Measurements from ENCODE around the gene ANKRD10. TPM values are rescaled to one million over a fixed set of nuclear protein-coding genes. Genes with fewer than 3 reads are reported as not detected.
"Not testable (repeated sequence)": the region's sequence is repeated elsewhere in the genome, so short reads cannot be mapped to it uniquely, and the experiment has no call there.

The ANKRD10 gene
- total RNA-seq, 1 experiment from 2014 or later, result 44.7 TPM

DNA sequence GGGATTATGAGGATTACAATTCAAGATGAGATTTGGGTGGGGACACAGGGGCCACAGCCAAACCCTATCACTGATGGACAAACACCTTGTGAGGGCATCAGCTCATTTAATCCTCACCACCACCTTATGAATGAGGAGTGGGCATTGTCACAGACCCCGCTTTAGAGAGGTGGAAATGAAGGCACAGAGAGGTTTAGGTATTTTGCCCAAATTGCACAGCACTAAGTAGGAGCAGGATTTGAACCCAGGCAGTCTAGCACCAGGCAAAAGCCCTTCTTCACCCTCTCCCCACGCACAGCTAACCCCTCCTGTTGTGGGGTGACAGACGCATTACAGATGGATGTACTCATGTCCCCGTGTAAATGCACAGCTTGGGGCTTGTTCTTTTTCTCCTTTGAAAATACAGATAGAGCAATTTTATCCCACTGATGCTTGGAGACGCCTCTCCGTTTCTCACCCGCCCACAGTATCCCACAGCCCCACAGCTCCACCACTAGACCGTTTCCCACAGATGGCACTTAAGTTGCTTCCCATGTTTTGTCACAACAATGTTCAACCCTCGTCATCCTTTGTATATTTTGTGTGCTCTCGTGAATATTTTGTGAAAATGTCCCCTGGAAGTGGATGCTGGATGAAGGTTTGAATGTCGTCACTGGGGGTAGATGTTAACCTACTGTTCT lies 48.2 kb downstream of the ANKRD10 start:
- DNase-seq (ENCODE audit: low read depth), result no peak

DNA sequence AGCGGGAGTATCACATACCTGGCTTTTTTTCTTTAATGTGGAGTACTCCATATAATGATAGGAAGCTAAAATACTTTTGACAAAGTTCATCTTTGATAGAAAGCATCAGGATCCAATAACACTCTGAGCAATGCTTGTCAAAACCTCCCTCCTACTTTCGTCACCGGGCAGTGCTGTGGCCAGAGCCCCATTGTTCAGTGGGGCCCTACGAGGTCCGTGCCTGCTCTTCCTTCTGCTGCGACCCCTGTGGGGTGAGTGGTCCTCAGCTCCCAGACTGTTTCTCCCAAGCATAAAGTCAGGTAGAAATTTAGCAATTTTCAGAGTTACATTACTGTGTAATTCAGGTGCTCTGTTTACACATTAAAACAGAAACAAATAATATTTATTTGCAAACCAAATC lies 51.2 kb downstream of the ANKRD10 start:
- DNase-seq (ENCODE audit: low read depth), result no peak

DNA sequence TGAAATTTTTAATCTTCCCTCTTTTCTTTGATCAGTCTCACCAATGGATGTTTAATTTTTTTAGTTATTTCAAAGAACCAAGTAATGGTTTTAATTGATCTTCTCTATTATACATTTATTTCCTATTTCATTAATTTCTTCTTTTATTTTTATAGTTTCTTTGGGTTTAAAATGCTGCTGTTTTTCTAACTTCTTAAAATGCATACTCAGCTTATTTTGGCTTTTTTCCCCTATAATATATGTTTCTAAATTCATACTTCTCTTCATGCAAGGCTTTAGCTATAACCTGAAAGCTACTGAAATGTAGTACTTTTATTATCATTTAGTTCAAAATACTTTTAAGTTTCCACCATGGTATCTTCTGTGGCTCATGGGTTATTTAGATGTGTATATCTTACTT lies 53.9 kb downstream of the ANKRD10 start:
- DNase-seq (ENCODE audit: low read depth), result no peak

DNA sequence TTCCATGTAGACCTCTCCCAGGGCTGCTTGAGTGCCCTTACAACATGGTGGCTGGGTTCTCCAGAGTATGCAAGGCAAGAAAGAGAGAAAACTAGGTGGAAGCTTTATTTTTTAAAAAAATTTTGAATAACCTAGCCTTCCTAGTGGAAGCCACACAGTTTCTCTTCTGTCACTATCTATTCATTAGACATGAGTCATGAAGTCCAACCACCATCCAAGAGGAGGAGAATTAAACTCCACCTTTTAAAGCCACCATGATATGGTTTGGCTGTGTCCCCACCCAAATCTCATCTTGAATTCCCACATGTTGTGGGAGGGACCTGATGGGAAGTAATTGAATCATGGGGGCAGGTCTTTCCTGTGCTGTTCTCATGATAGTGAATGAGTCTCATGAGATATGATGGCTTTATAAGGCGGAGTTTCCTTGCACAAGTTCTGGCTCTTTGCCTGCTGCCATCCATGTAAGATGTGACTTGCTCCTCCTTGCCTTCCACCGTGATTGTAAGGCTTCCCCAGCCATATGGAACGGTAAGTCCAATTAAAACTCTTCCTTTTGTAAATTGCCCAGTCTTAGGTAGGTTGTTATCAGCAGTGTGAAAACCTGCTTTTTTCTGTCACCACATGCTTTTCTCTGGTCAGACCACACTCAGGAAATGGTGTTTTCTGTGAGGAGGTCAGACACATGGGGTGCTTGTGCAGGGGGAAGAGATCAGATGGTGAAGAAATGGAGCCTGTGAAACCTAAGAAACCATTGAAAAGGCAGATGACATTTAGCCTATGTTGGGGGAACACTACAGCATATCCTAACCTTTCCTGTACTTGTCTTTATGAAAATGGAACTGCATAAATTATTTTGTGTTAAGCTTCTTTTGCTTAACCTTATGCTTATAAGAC lies 57.7 kb downstream of the ANKRD10 start:
- peak; percentile 17 for DNase-seq (ENCODE audit: low read depth)

DNA sequence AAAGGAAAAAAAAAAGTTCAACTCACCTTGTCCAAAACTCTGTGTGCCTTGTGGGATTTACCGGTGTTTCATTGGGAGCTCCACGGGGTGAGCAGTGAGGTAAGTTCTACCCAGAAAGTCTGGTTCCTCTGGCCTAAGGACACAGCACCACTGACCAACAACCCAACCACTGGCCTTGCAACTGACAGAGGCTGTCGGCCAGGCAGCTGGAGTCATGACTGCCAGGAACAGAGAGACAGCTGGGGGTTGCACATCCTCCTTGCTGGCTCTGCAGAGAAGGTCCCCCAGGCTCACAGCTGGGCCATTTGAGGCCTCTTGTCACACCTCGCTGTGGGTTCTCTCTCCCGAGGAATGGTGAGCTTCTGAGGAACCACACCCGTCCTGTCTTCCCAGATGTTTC lies 59.5 kb downstream of the ANKRD10 start:
- DNase-seq (ENCODE audit: low read depth), result no peak

DNA sequence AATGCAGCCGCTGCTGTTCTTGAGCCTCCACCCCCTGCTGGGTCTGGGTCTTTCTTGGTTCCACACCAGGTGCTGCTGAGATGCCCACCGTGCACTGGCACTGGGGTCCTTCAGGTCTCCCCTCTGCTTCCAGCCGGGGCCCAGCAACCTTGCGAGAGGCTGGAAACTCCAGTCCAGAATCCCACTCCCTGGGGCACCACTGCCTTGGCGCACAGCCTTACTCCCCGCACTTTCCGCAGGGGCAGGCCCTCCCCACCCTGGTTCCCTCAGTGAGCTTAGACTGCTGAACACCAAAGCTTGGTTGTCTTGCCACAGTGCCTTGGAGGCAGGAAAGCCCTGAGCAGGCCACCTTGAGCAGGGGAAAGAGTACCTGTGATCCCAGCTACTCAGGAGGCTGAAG lies 60.0 kb downstream of the ANKRD10 start:
- no peak for DNase-seq (ENCODE audit: low read depth)

DNA sequence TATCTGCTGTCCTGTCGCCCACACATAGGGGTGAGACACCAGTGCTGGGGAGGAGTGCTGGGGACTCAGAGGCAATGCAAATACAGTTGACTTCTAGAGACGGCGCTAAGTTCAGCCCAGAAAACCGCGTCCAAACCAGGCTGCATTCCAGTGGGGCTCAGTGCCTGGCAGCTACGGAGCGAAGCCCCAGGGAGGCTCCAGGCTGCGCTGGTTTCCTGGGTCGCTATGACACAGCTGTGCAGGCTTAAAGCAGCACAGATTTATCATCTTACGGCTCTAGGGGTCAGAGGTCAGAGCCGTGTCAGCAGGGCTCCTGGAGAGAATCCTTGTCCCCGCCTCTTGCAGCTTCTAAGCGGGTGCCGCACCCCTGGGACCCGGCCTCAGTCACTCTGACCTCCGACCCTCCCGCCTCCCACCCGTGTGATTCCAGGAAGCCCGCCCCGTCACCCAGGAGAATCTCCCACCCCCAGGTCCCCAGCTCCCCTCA lies 61.6 kb downstream of the ANKRD10 start:
- no peak for DNase-seq (ENCODE audit: low read depth)

DNA sequence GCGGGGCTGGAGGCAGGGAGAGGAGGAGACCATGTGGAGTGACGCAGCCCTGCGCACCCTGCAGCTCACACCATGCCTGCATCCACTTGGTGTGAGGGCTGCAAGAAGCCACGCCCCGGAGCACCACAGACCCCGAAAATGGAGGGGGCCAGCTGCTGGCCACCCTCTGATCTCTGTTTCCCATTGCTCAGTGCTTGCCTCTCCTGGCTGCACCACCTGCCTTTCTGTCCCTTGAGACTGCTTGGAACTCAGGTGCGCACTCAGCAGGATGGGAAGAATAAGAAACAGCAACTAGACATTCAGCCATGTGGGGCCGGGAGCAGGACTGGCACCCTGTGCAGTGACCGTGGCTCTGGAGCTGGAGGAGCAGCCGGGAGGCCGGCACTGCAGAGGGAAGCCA lies 64.0 kb downstream of the ANKRD10 start:
- no peak for DNase-seq (ENCODE audit: low read depth)

DNA sequence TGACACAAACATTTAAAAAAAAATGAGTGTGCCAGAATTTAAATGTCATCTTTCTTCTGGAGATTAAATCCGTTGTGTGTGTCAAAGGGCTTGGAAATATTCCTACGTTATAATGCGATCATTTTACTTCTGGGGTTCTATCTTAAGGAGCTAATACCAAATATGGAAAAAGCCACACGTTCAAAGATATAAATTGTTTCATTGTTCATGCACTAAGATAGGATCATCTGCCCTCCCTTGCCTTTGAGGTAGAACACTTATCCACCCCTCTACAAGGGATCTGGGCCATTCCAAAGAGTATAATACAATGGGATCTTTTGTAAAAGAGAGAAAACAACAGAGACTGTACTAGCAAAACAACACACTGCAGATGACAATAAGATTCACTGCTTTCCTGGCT lies 64.9 kb downstream of the ANKRD10 start:
- DNase-seq (ENCODE audit: low read depth), result no peak

DNA sequence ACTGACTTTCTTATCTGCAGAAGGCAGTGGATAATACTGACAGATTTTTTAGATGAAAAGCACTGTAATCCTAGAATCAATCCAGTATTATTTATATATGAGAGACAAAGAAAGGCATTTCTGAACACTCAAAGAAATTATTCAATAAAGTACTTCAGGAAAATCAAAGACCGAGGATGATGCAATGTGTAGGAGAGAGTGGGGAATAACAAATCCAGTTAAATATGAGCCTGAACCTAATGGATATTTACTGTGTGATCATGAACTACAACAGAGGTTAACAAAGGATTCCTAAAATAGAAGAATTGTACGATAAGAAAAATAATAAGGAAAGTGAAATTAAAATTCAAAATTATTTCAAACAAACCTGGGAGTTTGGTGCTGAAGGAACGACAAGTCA lies 69.3 kb downstream of the ANKRD10 start:
- no peak for DNase-seq (ENCODE audit: low read depth)

DNA sequence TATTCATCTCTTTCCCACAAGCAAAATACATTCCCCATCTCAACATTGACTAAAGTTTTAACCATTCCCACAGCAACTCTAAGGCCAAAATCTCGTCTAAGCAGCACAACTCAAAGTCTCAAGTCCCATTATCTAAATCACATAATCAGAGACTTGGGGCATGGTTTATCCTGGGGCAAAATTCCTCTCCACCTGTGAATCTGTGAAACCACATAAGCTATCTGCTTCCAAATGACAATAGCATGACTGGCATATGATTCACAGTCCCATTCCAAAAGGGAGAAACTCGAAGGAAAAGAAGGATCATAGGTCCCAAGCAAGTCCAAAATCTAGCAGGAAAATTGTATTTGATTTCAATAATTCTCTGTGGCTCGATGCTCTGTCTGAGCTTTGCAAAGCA lies 73.0 kb downstream of the ANKRD10 start:
- DNase-seq (ENCODE audit: low read depth), result peak; percentile 87

DNA sequence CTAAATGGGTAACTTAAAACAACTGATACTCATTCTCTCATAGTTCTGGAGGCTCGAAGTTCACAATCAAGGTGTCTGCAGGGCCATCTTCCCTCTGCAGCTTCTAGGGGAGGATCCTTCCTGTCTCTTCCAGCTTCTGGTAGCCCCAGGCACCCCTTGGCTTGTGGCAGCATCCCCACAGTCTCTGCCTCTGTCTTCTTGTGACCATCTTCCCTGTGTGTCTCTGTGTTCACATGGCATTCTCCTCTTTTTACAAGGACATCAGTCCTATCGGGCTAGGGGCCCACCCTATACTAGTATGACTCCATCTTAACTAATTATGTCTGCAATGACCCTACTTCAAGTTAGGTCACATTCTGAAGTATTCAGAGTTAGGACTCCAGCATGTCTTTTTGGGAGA lies 73.5 kb downstream of the ANKRD10 start:
- no peak for DNase-seq (ENCODE audit: low read depth)

DNA sequence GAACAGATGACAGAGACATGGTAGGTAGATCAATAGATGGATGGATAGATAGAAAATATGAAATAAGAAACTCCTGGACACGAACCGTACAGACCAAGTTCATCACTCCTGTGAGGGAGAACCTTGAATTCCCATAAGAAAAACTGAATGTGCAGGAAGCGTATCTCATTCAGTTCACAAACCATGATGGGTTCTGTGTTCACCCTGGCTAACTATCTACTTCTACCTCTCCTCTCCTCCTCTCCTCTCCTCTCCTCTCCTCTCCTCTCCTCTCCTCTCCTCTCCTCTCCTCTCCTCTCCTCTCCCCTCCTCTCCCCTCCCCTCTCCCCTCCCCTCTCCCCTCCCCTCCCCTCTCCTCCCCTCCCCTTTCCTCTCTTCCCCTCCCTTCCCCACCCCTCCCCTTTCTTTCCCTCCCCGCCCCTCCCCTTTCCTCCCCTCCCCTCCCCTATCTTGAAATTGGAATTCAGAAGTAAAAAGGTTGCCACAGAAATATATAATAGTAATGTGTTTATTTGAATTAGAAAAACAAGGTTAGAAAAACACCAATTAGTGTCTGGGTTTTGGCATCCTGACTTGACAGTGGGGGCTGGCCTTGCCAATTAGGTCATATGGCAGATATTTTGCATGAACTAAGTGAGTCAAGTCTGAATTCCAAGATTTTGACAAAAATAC lies 75.9 kb downstream of the ANKRD10 start:
- no peak for DNase-seq (ENCODE audit: low read depth)

DNA sequence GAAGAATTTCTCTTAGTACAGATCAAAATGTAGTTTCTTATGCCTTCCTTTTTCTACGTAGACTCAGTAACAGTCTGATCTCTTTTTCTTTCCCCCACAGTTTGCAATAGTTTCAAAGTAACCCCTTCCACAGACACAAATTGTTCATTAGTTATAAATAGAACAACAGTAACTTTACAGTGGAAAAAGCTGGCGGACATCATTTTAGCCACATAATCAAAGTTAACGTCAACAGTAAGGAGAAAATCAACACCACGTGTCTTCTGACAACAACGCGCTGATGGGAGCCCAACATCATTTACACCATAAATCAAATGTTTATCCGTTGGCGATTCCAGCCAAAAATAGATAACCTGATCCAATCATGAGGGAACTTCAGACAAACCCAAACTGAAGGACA lies 76.8 kb downstream of the ANKRD10 start:
- DNase-seq (ENCODE audit: low read depth), result no peak

DNA sequence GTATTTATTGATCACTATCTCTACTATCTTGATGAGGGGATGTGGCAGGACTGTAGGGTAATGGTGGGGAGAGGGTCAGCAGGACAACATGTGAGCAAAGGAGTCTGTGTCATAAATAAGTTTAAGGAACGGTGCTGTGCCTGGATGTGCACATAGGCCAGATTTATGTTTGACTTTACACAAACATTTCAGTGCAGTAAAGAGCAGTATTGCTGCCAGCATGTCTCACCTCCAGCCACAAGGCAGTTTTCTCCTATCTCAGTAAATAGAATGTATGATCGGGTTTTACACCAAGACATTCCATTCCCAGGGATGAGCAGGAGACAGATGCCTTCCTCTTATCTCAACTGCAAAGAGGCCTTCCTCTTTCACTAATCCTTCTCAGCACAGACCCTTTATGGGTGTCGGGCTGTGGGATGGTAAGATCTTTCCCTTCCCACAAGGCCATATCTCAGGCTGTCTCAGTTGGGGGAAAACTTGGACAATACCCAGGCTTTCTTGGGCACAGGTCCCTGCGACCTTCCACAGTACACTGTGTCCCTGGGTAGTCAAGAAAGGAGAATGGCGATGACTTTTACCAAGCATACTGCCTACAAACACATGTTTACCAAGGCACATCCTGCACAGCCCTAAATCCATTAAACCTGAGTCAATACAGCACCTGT lies 77.3 kb downstream of the ANKRD10 start:
- DNase-seq (ENCODE audit: low read depth), result not testable (repeated sequence)

DNA sequence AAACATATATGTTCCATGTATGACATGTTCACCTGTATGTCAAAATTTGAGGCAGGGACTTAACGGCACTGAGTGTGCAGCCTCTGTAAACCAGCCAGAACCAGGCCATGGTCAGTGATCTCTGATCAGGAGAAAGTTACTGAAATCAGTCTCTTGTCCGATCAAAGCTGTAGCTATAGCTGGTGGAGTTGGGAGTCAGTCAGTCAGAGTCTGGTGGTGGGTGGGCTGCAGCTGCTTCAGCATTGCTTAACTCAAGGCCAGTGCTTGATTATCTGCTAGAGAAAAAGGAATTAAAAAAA lies 78.3 kb downstream of the ANKRD10 start:
- DNase-seq (ENCODE audit: low read depth), result no peak

DNA sequence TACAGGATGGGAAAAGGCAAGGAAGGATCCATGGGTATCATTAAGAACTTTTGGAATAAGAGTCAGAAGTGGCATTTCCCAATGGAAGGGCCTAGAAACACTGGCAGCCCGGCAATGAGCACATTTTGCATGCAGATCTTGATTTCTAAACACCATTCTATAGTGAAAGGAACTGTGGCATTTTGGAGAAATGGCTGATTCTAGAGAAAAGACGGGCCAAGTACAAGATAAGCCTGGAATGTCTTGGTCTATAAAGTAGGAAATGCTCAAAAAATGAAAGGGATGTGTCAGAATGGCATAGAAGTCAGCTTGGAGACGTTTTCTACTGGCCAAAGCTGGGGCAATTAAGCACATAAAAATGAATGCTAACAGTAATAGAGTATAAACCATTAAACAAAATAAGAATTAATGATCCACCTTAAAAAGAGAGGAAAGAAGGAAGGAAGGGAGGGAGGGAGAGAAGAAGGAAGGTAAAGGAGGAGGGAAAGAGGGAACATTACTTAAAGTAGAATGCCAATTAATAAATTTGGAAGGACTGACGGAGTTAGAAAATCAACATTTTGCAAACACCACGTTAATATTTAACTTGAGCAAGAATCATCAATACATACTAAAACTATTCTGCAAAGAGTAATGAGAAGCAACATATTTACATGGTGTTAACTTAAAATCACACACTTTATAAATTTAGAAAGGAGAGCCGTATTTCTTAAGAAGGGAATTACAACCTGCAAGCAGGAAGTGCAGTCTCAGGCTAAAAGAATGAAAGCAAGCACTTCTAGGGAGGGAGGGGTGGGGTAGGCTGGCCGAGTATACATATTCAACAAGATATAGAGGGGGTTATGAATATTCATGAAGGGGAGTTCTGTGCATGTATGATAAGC lies 78.9 kb downstream of the ANKRD10 start:
- DNase-seq (ENCODE audit: low read depth), result no peak

DNA sequence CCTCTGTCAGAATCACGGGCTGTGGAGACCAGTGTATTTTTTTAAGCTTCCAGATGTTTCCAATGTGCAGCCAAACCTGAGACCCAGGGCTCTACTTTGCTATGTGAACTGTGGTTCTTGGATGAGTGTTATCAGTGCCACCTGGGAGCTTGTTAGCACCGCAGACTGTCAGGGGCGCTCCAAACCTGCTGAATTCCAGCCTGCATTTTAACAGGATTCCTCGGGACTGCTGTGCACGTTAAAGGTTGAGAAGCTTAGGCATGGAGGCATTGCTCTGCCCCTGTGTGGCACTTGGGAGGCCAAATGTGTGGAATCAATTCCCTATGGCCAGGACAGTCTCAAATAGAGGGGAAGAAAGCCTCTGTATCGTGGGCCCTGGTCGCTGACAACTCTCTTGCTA lies 80.3 kb downstream of the ANKRD10 start:
- DNase-seq (ENCODE audit: low read depth), result no peak

DNA sequence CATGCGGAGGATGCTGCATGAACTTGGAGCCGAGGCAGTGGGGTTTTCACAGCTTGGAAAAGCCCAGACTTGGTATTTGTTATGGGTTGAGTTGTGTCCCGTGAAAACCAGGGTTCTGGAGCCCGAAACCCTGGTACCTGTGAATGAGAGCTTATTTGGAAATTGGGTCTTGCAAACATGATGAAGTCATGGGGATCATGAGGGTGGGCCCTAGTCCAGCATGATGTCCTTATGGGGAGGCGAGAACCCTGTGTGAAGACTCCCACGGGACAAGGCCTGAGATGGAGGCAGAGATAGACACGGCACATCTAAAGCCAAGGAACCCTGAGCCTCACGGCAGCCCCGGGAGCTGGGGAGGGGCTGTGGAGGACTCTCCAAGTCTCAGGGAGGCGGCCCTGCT lies 82.3 kb downstream of the ANKRD10 start:
- no peak for DNase-seq (ENCODE audit: low read depth)

DNA sequence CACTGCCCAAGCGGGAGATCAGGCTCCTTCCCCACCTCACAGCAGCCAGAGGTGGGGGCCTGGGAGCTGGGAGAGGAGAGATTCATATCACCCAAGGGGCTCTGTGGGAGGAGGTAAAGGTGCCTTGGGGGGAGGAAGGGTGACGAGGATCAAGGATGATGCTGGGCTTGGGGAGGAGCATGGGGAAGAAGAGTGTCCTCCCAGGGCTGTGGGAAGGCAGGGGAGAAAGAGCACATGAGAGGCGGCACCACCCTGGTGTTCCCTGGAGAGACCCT lies 82.7 kb downstream of the ANKRD10 start:
- no peak for DNase-seq (ENCODE audit: low read depth)

DNA sequence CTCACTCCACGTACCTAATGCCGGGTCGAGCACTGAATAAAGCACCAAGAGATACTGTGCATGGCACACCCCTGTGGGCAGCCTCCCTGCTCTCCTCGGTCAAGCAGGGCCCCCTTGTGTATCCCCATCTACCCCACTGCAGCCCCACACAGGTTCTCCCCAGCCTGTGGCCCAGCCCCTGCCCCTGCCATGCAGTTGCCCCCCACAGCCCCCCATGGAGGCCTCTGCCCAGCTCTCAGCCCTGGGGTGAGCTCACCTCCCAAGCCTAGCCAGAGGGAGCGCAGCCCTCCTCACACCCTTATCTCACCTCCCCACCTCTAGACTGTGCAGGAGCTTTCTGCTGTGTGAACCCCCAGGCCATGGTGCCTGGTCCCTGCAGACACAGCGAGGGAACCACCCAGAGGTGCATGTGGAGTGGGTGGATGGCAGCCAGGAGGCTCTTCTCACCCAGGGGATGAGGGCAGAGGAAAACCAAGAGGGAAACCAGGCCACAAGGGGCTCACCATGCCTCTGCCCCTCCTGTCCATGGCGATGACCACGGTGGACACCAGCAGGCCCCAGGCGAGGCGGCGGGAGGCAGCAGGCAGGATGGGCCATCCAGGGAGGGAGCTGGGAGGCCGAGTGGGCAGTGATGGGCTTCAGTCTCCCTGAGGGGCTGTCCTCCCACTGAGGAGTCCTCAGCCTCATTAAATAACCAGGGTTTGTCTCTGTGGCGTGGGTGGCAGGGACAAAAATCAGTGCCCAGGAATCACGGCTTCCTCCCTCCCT lies 83.2 kb downstream of the ANKRD10 start:
- DNase-seq (ENCODE audit: low read depth), result no peak
